Right ventricle myocardium inferior (tissue), 1 donor: ENCODE measurements around the gene TET2. TPM values are rescaled to one million over a fixed set of nuclear protein-coding genes. Genes with fewer than 3 reads are reported as not detected.

Experiments used
- ATAC-seq: fragments of 200-7000 bp; cut with Tn5 transposase; one replicate; pipeline ENCODE4 v1.9.1; 2020; ENCODE audit warnings: mild to moderate bottlenecking, moderate library complexity
- DNase-seq: peaks from one replicate; pipeline ENCODE4 v3.0.0; 2021; ENCODE audit errors: missing footprints
- intact Hi-C: fragments of 100-400 bp; cut with DNase I; formaldehyde crosslinking; loops from one replicate; pipeline ENCODE4 v1.11.0; 2022
- total RNA-seq: library from RNA; stranded (reverse); fragmentation: NEBNext Ultra II Directional; extraction: Animal tissue kit (Norgen Biotek cat#: 25700); gene quantifications from one replicate; pipeline ENCODE4 v1.2.1, GENCODE V29; 2021
- donor health status: DM: no; HTN: yes; CAD: no; lungs with severe emphysema.

TET2 gene
- total RNA-seq, 1 donor from 2014 or later = 12.1 TPM

GRCh38 chr4:105137121-105137875 lies 9.4 kb upstream of the TET2 start:
- ATAC-seq = no peak
- intact Hi-C loops = no loop called here
- DNase-seq = no peak

DNA sequence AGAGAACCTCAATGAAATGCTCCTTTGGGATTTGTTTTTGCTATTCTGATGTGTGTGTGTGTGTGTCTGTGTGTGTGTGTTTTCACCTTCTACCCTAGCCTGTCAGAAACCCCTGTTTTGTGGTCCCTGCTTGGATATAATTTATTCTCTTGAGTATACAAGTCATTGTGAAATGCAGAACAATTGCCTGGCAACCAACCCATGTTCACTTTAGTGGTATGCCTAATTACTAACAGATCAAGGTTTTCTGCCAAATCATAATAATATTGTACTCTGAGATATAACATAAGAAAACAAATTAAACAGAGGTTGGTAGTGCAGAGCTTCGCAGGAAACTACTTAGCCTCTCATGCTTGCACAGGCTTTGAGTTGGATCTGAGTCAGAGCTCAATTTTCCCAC lies 7.0 kb upstream of the TET2 start:
- ATAC-seq (no peak), DNase-seq (no peak)
- intact Hi-C loops = loop anchor here (2.0 kb wide), 1 partner anchor 575 kb away; no protein-coding TSS in a partner anchor

- ATAC-seq (peak; percentile 60), DNase-seq (no peak)
- intact Hi-C loops = loop anchor here (1.0 to 2.0 kb wide), 2 partner anchors 329 to 574 kb away; no protein-coding TSS in a partner anchor
These were observed 5.8 kb upstream of the TET2 start for GRCh38 chr4:105140684-105141490.

DNA sequence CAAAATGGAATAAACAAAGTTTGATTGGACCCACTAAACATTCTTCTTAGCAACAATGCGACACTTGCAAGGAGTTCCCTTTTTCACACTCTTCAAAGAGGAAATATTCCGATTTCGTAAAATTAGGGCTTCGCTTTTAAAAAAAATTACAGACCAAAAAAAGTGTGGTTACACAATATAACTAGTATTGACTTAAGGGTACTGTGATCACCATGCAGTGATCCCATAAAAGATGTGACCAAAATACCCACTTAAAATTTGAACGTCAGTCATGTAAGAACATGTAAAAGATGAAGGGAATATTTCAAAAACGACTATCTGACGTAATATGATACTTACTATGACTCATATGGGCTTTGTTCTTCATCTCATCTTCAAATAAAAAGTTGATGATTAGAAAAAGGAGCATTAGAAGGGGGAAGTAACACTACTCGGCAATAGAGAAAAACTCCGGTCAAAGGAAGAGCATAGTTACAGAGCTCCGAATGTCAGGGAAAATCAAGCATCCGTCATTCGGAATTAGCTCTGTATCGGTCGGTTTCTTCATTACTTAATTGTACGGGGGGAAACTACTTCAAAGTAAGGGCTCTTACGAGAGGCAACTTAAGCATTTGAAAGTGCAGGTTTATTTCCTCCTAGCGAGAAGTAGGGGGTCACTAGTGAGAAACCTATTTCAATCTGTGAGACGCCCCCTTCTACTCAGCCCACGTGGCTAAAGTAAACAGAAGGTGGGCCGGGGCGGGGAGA lies 1.3 kb upstream of the TET2 start:
- intact Hi-C loops = no loop called here
- ATAC-seq (no peak), DNase-seq (no peak)

GRCh38 chr4:105145903-105146275 lies 787 bp upstream of the TET2 start:
- ATAC-seq (peak; percentile 4), DNase-seq (peak; percentile 69)
- intact Hi-C loops = loop anchor here (2.0 kb wide), 2 partner anchors 95 to 325 kb away; no protein-coding TSS in a partner anchor

DNA sequence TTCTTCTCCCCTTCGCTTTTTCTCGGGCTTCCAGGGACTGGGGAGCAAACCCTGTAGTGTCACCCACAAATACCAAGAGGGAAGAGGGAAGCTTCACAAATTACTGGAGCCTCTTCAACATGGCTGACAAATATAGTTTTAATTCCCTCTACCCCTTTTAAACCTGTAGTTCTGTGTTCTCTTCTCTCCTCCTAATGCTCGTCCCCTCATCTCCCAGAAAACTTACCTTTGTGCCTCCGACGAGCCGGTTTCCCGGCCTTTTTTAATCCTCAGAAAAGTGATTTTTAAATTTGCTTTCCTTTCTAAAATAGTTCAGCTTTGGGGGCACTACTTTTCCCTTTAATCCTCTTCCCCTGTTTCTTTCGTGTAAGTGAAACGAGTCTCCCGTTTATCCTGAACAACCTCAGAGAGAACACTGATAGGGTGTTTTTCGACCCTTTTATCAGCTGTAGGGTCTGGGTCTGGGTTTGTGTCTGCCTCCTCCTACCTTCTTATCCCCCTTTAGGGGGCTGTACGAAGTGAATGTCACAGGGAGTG lies 408 bp downstream of the TET2 start:
- no peak for DNase-seq
- ATAC-seq = peak; percentile 7
- intact Hi-C loops = loop anchor here (2.0 kb wide), 2 partner anchors 94 to 324 kb away; no protein-coding TSS in a partner anchor

GRCh38 chr4:105147553-105148161 lies 981 bp downstream of the TET2 start:
- DNase-seq (peak; percentile 73), ATAC-seq (peak; percentile 27)
- intact Hi-C loops = loop anchor here (2.0 kb wide), 3 partner anchors 43 to 323 kb away; no protein-coding TSS in a partner anchor

- DNase-seq (no peak), ATAC-seq (no peak)
- intact Hi-C loops = loop anchor here (2.0 kb wide), 1 partner anchor 42 kb away; no protein-coding TSS in a partner anchor
These were observed 1.7 kb downstream of the TET2 start for GRCh38 chr4:105148356-105148755.

- DNase-seq = no peak
- intact Hi-C loops = loop anchor here (2.0 kb wide), 1 partner anchor 42 kb away; no protein-coding TSS in a partner anchor
- no peak for ATAC-seq
These were observed 2.1 kb downstream of the TET2 start for GRCh38 chr4:105148776-105149175.

DNA sequence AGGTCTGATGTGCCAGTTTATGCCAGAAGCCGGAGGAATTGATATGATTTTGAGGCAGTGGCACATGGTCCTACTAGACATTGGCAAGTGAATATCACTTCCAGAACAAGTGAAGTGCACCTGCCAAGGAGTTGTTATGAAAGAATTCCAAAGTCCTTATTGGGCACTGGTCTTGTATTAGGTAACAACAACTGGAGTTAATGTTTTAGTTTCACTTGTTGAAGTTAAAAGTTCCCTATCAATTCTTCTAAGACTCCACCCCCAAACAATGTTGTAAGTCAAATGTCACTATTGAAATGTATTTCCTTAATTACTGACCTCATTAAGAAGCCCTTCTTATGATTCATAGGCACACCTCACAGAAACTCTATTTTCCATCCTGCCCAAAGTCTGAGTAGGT lies 3.1 kb downstream of the TET2 start:
- ATAC-seq (no peak), DNase-seq (no peak)
- intact Hi-C loops = loop anchor here (2.0 kb wide), 1 partner anchor 41 kb away; no protein-coding TSS in a partner anchor

DNA sequence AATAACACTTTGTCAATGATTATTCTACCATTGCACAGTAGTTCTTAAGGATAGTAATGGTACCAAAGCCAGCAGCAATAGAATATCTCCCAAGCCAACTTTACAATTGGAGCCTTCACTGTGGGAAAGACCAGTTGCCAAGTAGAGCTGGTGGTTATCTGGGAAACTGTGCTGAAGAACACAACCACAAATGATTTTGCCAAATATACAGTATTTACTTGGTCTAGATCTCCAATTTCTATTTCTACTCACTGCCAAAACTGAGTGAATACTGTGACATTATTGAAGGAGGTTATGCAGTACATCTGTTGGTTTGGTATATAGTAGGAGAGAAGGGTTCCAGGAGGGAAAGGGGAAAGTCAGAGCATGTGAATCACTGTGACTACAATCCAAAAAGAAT lies 3.8 kb downstream of the TET2 start:
- DNase-seq (no peak), ATAC-seq (no peak)
- intact Hi-C loops = no loop called here

- DNase-seq = no peak
- no peak for ATAC-seq
- intact Hi-C loops = no loop called here
These were observed 7.1 kb downstream of the TET2 start for GRCh38 chr4:105153749-105154148.

DNA sequence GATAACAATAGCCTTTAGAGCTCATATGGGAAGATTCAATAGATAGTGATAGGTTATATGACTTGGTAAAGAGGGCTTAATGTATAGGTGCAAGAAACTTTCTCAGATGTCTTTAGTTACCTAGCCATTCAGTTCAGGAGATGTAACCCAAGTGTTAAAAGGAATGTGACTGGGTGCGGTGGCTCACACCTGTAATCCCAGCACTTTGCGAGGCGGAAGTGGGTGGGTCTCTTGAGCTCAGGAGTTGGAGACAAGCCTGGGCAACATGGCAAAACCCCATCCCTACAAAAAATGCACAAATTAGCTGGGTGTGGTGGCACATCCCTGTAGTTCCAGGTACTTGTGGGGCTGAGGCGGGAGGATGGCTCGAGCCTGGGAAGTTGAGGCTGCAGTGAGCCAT lies 7.9 kb downstream of the TET2 start:
- DNase-seq (no peak), ATAC-seq (no peak)
- intact Hi-C loops = no loop called here

- no peak for DNase-seq
- intact Hi-C loops = no loop called here
- ATAC-seq = no peak
These were observed 8.8 kb downstream of the TET2 start for GRCh38 chr4:105155426-105155825.

- intact Hi-C loops = no loop called here
- peak; percentile 61 for DNase-seq
These were observed 12.2 kb downstream of the TET2 start for GRCh38 chr4:105158837-105159236.

GRCh38 chr4:105162123-105162796 lies 15.6 kb downstream of the TET2 start:
- ATAC-seq (no peak), DNase-seq (no peak)
- intact Hi-C loops = no loop called here

More at GRCh38 chr4:105158837-105159236, 12.2 kb downstream of the TET2 start:
- ATAC-seq = peak; percentile 78

- DNase-seq = no peak
- ATAC-seq = no peak
- intact Hi-C loops = no loop called here
These were observed 17.9 kb downstream of the TET2 start for GRCh38 chr4:105164548-105164947.

- no peak for DNase-seq
- intact Hi-C loops = no loop called here
- ATAC-seq = no peak
These were observed 19.4 kb downstream of the TET2 start for GRCh38 chr4:105166066-105166465.
